Epithelial cell of esophagus (primary cell): ENCODE data around the gene RANBP3L.
"Not testable (repeated sequence)": the region's sequence is repeated elsewhere in the genome, so short reads cannot be mapped to it uniquely, and the experiment has no call there.

Source experiments
- DNase-seq: peaks from one replicate; pipeline ENCODE4 v3.0.0; 2010; ENCODE audit warnings: low read depth
- H3K4me3 ChIP-seq: 2 replicates; pipeline ENCODE4 v1.5.1; 2011; ENCODE audit warnings: mild to moderate bottlenecking, low read length, control low read depth
- CTCF ChIP-seq: IDR thresholded peaks from 2 replicates; pipeline ENCODE4 v1.5.1; 2011; ENCODE audit warnings: low read depth, mild to moderate bottlenecking, low read length, control low read depth, inconsistent platforms; ENCODE audit not compliant: insufficient read depth; ENCODE audit errors: missing control alignments

RANBP3L gene

DNA sequence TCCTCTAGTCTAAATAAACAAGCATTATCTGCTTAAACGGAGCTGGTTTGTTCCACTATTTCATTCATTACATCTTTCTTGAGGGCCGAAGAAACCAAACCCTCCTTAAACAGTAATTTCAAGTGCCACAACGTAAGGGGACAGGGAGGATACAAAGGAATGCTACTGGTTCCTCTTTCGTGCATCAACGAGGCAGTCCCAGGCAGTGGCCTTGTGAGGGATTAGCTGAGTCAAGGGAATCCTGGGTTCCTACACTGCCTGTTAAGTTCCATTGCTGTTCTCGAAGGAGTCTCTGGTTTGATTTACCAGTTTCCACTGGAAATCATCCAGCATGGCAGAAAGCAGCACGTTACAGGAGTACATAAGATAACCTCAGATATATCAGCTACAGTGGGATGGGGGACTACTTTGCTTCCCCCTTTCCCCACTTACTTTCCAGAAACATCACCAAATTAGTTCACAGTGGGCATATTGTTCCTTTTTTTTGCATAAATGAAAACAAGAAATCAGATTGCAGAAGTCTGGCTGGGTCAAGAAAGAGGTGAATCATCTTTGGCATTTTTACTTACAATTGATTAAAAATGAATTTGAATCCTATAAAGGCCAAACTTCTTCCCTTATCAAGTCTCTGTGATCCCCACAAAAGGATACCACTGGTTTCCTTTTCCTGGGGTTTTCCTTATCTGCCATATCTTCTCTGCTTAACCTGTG lies 2.5 kb upstream of the RANBP3L start:
- no peak for DNase-seq
- TF ChIP-seq CTCF, result no peak

DNA sequence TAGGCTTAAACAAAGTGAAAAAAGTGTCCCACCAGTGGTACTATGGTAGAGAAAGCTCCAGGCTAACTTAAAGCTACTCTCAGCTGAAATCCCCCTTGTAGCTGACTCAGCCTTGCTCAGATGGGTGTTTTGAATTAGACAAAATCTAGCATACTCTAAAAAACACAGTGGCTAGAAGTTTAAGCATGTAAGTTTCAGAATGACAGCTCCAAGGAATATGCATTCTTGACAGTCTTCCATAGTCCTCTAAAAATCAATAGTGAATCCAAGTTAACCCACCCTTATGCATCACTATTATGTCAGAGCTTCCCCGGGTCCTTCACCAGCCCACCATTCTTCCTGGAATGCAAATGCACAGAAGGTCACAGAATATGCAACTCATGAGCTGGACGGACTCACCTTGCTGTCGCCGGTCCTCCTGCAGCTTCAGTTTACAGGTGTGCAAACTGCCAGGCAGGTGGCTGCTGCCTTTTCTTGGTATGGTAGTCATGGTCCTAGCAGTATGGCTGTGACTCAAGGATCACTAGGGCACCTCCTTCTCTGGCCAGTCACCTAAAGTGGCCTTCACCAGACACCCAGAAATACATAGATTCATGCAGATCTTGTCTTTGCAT lies 668 bp downstream of the RANBP3L start:
- no peak for TF ChIP-seq CTCF
- H3K4me3 ChIP-seq, result no peak overlapping the region
- no peak for DNase-seq

More for the DNA sequence above, 2.5 kb upstream of the RANBP3L start:
- H3K4me3 ChIP-seq, result no peak overlapping the region

DNA sequence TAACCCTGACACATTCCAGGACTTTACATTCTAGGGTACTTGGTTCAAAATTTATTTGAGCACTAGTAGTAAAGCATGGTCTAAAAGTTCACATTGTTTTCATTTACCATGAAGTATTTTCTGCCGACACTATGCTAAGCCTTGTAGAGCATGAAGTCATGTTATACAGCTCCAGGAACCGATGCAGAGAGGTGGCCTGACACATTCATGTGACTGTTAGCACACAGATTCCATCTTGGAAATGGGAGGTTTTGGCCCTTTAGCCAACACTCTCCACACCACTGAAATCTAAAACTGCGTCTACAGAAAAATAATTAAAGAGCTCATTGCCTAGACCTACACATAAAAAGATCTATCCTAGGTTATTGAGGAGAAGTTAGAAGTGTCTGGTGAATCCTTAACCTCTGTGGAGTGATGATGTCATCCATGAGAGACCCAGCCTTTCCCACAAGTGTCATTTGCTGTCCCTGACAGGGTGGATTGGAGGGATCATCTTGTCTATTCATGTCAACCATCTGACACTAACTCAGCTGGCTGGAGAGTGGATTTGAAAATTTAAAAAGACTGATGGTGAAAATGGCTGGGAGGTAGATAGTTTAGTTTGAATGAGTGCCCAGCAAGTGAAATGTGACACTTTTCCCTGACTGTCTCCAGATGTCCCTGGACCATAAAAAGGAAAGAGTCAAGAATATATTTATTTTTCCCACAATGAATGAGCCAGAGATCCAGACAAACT lies 1.3 kb downstream of the RANBP3L start:
- TF ChIP-seq CTCF, result no peak
- no peak for DNase-seq
- H3K4me3 ChIP-seq, result no peak overlapping the region

GRCh38 chr5:36298552-36298951 lies 3.1 kb downstream of the RANBP3L start:
- TF ChIP-seq CTCF, result no peak
- H3K4me3 ChIP-seq, result no peak overlapping the region
- no peak for DNase-seq

DNA sequence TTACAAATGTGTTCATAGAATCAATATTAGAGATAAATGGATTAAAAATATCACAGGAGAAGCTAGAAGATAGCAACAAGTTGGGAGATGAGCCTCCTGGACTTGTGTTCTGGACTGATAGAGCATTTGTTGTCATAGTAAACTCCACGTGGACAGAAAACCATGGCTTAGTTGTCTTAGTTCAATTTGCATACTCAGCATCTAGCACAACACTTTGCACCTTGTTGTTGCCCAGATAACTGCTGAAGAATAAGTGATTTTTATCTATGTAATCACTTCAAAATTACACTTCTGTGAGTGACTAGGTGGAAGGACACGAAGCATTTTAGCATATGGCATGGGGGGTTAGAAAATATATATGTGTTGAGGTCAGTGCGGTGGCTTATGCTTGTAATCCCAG lies 4.0 kb downstream of the RANBP3L start:
- no peak for TF ChIP-seq CTCF
- no peak overlapping the region for H3K4me3 ChIP-seq
- DNase-seq, result no peak

DNA sequence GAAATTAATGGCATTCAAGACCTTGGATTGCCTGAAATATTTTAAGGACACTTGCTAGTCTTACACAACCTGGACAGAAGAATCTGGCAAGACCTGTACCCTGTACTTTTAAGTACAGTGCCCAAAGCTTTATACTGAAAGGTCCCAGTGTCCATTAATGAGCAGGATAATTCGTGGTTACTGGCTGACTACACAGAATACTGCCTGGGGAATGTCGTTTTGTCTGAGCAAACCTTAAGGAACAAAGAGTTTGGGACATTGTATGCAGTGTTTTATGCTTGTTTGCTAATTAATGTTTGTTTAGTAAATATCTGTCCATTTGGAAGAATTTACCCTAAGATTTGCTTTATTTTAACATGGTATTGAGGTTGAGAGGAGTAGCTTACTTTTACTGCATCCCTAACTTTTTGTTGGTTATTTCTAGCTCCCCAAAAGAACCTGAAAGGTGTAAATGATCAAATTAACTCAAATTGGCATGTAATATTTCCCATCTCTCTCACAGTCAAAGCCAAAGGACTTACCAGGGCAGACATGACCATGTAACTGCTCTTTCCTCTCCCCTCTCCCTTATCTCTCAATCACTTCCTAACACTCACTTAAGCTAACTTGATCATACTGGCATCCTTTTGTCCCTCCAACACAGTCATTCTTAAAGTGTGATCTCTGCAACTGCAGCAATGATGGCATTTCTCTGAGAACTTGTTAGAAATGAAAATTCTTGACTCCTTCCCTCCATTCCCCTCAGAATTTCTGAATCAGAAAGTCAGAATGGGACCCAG lies 15.7 kb downstream of the RANBP3L start:
- TF ChIP-seq CTCF, result no peak
- no peak for DNase-seq
- H3K4me3 ChIP-seq, result no peak overlapping the region

DNA sequence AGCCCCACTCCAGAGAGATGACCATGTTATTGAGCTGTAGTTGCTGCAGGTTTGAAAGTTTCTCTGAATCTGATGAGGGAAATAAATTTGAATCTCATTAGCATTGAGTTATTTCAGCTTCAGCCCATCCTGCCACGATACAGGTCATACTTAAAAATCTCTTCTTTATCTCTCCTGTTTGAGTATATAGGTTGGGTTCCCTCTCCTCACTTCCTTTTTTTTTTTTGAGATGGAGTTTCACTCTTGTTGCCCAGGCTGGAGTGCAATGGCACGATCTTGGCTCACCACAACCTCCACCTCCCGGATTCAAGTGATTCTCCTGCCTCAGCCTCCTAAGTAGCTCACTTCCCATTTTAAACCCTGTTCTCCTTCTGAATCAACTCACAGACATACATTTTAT lies 17.9 kb downstream of the RANBP3L start:
- H3K4me3 ChIP-seq, DNase-seq: not testable (repeated sequence)
